Right lung (tissue), 10 donors: ENCODE data around the gene COBL. TPM values are rescaled to one million over a fixed set of nuclear protein-coding genes. Genes with fewer than 3 reads are reported as not detected.

Experiments
- DNase-seq, 2 donors: peaks; one replicate each; pipeline ENCODE4 v3.0.0-alpha.2; 2013
- long read RNA-seq, 8 donors: transcript quantifications; one replicate each; lab custom pipeline, GENCODE V29; 2026
- polyA plus RNA-seq, 5 donors: library from polyadenylated mRNA; unstranded; fragments of 120-200 nt; gene quantifications; one replicate each; pipeline versions ENCODE4 v1.2.1 to v1.2.3, GENCODE V29; 2013; ENCODE audit warnings: inconsistent platforms in 1 of 5, low replicate concordance in 1 of 5; ENCODE audit not compliant: insufficient read length in 5 of 5, insufficient read depth in 1 of 5

Gene COBL
- 1 to 10 TPM; 3.5 to 9.2 (median 6.3) TPM for polyA plus RNA-seq
- long read RNA-seq, donor 1, partial matches to known transcripts, result 5 of 5 reads
- long read RNA-seq, donor 1, other reads (novel, unspliced or antisense), result 0 of 5 reads
- long read RNA-seq, donor 2, result 0 reads
- long read RNA-seq, donor 3, result 0 reads
- long read RNA-seq, donor 4, result 0 reads
- long read RNA-seq, donor 5, result 0 reads
- long read RNA-seq, donor 6, result 0 reads
- long read RNA-seq, donor 7, partial matches to known transcripts, result 0 of 1 reads
- long read RNA-seq, donor 7, other reads (novel, unspliced or antisense), result 0 of 1 reads
- long read RNA-seq, donor 8, result 0 reads

GRCh38 chr7:51316666-51317581, at the start of gene COBL:
Gene COBL (minus strand): TSS chr7:51316809. CDS start chr7:51316633, 176 bp downstream.
- no peak for DNase-seq

- no peak for DNase-seq
These were observed 49.6 kb upstream of the COBL start for GRCh38 chr7:51366172-51366728.

- no peak for DNase-seq
These were observed 41.2 kb upstream of the COBL start for GRCh38 chr7:51357821-51358220.

- DNase-seq, result no peak
These were observed 40.4 kb upstream of the COBL start for GRCh38 chr7:51356849-51357516.

- no peak for DNase-seq
These were observed 38.3 kb upstream of the COBL start for GRCh38 chr7:51354897-51355296.

GRCh38 chr7:51354434-51354833, 37.8 kb upstream of the COBL start:
- DNase-seq, result no peak

- DNase-seq, result no peak
These were observed 35.8 kb upstream of the COBL start for GRCh38 chr7:51352174-51353100.

- no peak for DNase-seq
These were observed 35.1 kb upstream of the COBL start for GRCh38 chr7:51351661-51352060.

- DNase-seq, result no peak
These were observed 33.9 kb upstream of the COBL start for GRCh38 chr7:51350546-51350896.

- peak; percentile 25 to 45 for DNase-seq
These were observed 33.4 kb upstream of the COBL start for GRCh38 chr7:51349820-51350545.

- DNase-seq, result no peak
These were observed 29.5 kb upstream of the COBL start for GRCh38 chr7:51346126-51346525.

- no peak for DNase-seq
These were observed 28.0 kb upstream of the COBL start for GRCh38 chr7:51344406-51345138.

GRCh38 chr7:51340936-51341335, 24.3 kb upstream of the COBL start:
- no peak for DNase-seq

GRCh38 chr7:51340029-51340838, 23.6 kb upstream of the COBL start:
- DNase-seq, result no peak

GRCh38 chr7:51335057-51335456, 18.4 kb upstream of the COBL start:
- no peak for DNase-seq

GRCh38 chr7:51329696-51330263, 13.2 kb upstream of the COBL start:
- no peak for DNase-seq

GRCh38 chr7:51328351-51328801, 11.8 kb upstream of the COBL start:
- no peak for DNase-seq

GRCh38 chr7:51327287-51327717, 10.7 kb upstream of the COBL start:
- DNase-seq, result no peak
